Keratinocyte (primary cell): ENCODE data around the gene CLRN3. TPM values are rescaled to one million over a fixed set of nuclear protein-coding genes. Genes with fewer than 3 reads are reported as not detected.

ENCODE experiments used
- DNase-seq: peaks from one replicate; pipeline ENCODE4 v3.0.0-alpha.2; 2011; ENCODE audit warnings: low read depth, missing footprints, low spot score
- FAIRE-seq: peaks from 2 replicates; lab custom pipeline; 2011; peaks lifted over from hg19 to GRCh38; lab: Jason Lieb, UNC
- H2AFZ ChIP-seq: 2 replicates; pipeline ENCODE4 v1.6.0; 2012; ENCODE audit warnings: low read length, control low read depth, inconsistent platforms; ENCODE audit not compliant: control insufficient read depth
- H3K27ac ChIP-seq: 2 replicates; pipeline ENCODE4 v1.5.1; 2011; ENCODE audit warnings: low read length; ENCODE audit not compliant: control insufficient read depth, insufficient read depth
- H3K27me3 ChIP-seq: 3 replicates; pipeline ENCODE4 v1.6.0; 2011; ENCODE audit warnings: low read length; ENCODE audit not compliant: control insufficient read depth, insufficient read depth; ENCODE audit errors: extremely low read depth
- H3K36me3 ChIP-seq, 2 experiments: 2 replicates in 1 of 2; 3 replicates in 1 of 2; pipeline ENCODE4 v1.5.1; 2011; ENCODE audit warnings: low read length in 2 of 2, mild to moderate bottlenecking in 1 of 2; ENCODE audit not compliant: control insufficient read depth in 2 of 2, insufficient read depth in 2 of 2; ENCODE audit errors: extremely low read depth in 1 of 2
- H3K4me1 ChIP-seq: 3 replicates; pipeline ENCODE4 v1.5.1; 2011; ENCODE audit warnings: low read length; ENCODE audit not compliant: control insufficient read depth, insufficient read depth; ENCODE audit errors: extremely low read depth
- H3K4me2 ChIP-seq: 3 replicates; pipeline ENCODE4 v1.6.0; 2011; ENCODE audit warnings: low read depth, low read length; ENCODE audit not compliant: control insufficient read depth, insufficient read depth; ENCODE audit errors: extremely low read depth
- H3K4me3 ChIP-seq, 3 experiments: fragments of 200-600 bp in 1 of 3; sonication (generic) in 1 of 3; 2 replicates in 2 of 3; 3 replicates in 1 of 3; pipeline ENCODE4 v1.5.1; 2011 to 2016; ENCODE audit warnings: low read length in 3 of 3, mild to moderate bottlenecking in 3 of 3, control low read depth in 2 of 3, inconsistent platforms in 1 of 3, low read depth in 1 of 3, mixed read lengths in 1 of 3, mixed run types in 1 of 3, moderate library complexity in 1 of 3; ENCODE audit not compliant: control insufficient read depth in 2 of 3, insufficient read depth in 2 of 3; ENCODE audit errors: extremely low read depth in 1 of 3
- H3K79me2 ChIP-seq: 2 replicates; pipeline ENCODE4 v1.6.0; 2012; ENCODE audit warnings: low read length; ENCODE audit not compliant: control insufficient read depth, insufficient read depth
- H3K9ac ChIP-seq: 3 replicates; pipeline ENCODE4 v1.6.0; 2011; ENCODE audit warnings: low read length; ENCODE audit not compliant: control insufficient read depth, insufficient read depth; ENCODE audit errors: extremely low read depth
- H3K9me1 ChIP-seq: 3 replicates; pipeline ENCODE4 v1.6.0; 2011; ENCODE audit warnings: low read length; ENCODE audit not compliant: control insufficient read depth, insufficient read depth; ENCODE audit errors: extremely low read depth
- H3K9me3 ChIP-seq: 2 replicates; pipeline ENCODE4 v1.5.1; 2012; ENCODE audit warnings: low read depth, low read length; ENCODE audit not compliant: control insufficient read depth
- H4K20me1 ChIP-seq: 3 replicates; pipeline ENCODE4 v1.6.0; 2011; ENCODE audit warnings: low read length; ENCODE audit not compliant: control insufficient read depth, insufficient read depth; ENCODE audit errors: extremely low read depth
- EZH2 ChIP-seq: IDR thresholded peaks from one replicate; pipeline ENCODE4 v1.6.1; 2012; ENCODE audit warnings: inconsistent platforms, mild to moderate bottlenecking, low read length, moderate library complexity
- dilution Hi-C: fragments of 300-500 bp; cut with MboI; formaldehyde crosslinking; loops from one replicate; pipeline ENCODE4 v1.7.0; 2020; ENCODE audit warnings: low sequenced_read_pairs; ENCODE audit not compliant: extremely low pct_ligation_motif_present
- polyA plus RNA-seq, 5 experiments: library from polyadenylated mRNA; depleted of rRNA in 3 of 5; stranded (reverse) in 3 of 5; stranded (forward) in 1 of 5; unstranded in 1 of 5; fragments of >200 nt; gene quantifications; 1 replicate in 1 of 5; 2 replicates in 3 of 5; 3 replicates in 1 of 5; pipeline versions ENCODE4 v1.2.1 to v1.2.3, GENCODE V29; 2011 to 2012; ENCODE audit warnings: missing spikeins in 2 of 5, low read depth in 1 of 5, low replicate concordance in 1 of 5
- TF ChIP-seq, protein P1 (sequence below), 3 experiments: IDR thresholded peaks in 1 of 3; conservative IDR thresholded peaks in 1 of 3; optimal IDR thresholded peaks in 1 of 3; 2 replicates in 2 of 3; 3 replicates in 1 of 3; pipeline versions ENCODE3 to v1.5.1; 2011; ENCODE audit warnings: low read length in 3 of 3, mild to moderate bottlenecking in 3 of 3, moderate library complexity in 2 of 3, control low read depth in 1 of 3, inconsistent platforms in 1 of 3; ENCODE audit not compliant: insufficient read depth in 2 of 3; ENCODE audit errors: extremely low read depth in 1 of 3

The CLRN3 gene
- polyA plus RNA-seq, 1 donor (not counting 4 experiments of a cell fraction or from before 2014, with no cell fraction given), result not detected

DNA sequence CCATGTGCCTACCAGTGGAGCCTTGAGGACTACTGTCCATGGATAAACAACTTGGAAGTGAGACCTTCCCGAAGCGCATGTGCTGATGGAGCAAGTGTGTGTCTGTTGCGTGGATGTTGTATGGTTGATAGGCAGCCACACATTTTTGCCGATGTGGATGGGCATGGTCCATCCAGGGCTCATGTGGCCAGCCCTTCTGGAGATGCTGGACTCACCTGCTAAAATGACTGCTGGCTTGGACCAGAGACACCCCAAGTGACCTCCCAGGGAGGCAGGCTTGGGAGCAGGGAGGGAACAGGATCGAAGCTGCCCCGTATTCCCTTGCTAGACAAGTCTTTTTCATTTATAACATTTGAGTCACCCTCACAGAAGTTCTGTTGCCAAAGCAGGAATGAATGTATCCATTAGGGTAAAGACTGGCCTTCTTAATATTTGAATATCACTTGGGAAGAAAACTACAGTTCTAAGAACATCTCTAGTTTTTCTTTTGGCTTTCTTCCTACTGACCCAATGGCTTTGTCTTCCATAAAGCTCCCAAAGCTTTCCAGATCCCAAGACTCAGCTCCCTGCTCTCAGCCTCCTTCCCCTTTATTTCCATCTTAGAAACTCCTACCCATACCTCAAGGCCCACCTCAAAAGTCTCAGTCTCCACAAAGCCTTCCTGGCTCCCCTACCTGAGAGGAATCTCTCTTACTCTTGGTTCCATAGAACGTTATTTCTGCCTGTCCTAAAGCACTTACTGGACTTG is 17.1 kb upstream of the CLRN3 start:
- H3K27me3 ChIP-seq, result peaks cover 30% of the 10 kb centered on the region
- H3K4me2 ChIP-seq, result no peak overlapping the region
- H3K9me1 ChIP-seq, result no peaks in the 10 kb centered on the region
- no peaks in the 10 kb centered on the region for H3K36me3 ChIP-seq
- H3K4me1 ChIP-seq, result no peaks in the 10 kb centered on the region
- no peaks in the 10 kb centered on the region for H4K20me1 ChIP-seq
- no peak overlapping the region for H2AFZ ChIP-seq
- TF ChIP-seq EZH2, result no peak
- TF ChIP-seq, protein P1, sequence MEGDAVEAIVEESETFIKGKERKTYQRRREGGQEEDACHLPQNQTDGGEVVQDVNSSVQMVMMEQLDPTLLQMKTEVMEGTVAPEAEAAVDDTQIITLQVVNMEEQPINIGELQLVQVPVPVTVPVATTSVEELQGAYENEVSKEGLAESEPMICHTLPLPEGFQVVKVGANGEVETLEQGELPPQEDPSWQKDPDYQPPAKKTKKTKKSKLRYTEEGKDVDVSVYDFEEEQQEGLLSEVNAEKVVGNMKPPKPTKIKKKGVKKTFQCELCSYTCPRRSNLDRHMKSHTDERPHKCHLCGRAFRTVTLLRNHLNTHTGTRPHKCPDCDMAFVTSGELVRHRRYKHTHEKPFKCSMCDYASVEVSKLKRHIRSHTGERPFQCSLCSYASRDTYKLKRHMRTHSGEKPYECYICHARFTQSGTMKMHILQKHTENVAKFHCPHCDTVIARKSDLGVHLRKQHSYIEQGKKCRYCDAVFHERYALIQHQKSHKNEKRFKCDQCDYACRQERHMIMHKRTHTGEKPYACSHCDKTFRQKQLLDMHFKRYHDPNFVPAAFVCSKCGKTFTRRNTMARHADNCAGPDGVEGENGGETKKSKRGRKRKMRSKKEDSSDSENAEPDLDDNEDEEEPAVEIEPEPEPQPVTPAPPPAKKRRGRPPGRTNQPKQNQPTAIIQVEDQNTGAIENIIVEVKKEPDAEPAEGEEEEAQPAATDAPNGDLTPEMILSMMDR (optimal IDR thresholded peaks at IDR 0.05 in 1 of 3, IDR thresholded peaks at IDR 0.05 in 1 of 3, conservative IDR thresholded peaks at IDR 0.05 in 1 of 3; ENCODE audit: extremely low read depth in 1 of 3, insufficient read depth in 2 of 3, low read length in 3 of 3), result no peak
- H3K9ac ChIP-seq, result no peak overlapping the region
- dilution Hi-C loops, result no loop called here
- H3K27ac ChIP-seq, result no peak overlapping the region
- no peaks in the 10 kb centered on the region for H3K9me3 ChIP-seq
- no peak overlapping the region for H3K4me3 ChIP-seq
- no peaks in the 10 kb centered on the region for H3K79me2 ChIP-seq
- FAIRE-seq (no peak), DNase-seq (no peak)

DNA sequence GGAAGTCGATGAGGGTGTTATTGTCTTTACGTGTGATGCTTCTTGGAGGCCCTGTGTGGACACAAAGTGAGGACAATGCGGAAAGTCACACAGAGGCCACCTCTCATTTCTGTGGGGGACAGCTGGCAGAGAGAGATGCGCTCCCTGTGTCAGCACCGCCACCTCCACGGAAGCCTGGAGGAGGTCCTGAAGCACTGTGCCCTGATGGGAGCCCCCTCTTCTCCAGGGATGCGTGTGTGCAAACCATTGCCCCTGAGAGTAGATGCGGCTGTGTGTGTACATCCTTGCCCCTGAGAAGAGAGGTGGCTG is 16.2 kb upstream of the CLRN3 start:
- Histone ChIP-seq H3K27ac (no peak overlapping the region), H3K4me3 (no peak overlapping the region), H2AFZ (no peak overlapping the region), H3K79me2 (no peaks in the 10 kb centered on the region), H3K36me3 (no peaks in the 10 kb centered on the region), H3K9ac (no peak overlapping the region), H3K9me3 (no peaks in the 10 kb centered on the region), H4K20me1 (no peaks in the 10 kb centered on the region), H3K4me1 (no peaks in the 10 kb centered on the region), H3K27me3 (peaks cover 35% of the 10 kb centered on the region), H3K4me2 (no peak overlapping the region), H3K9me1 (no peaks in the 10 kb centered on the region)
- TF ChIP-seq EZH2, result no peak
- TF ChIP-seq, protein P1 (optimal IDR thresholded peaks at IDR 0.05 in 1 of 3, IDR thresholded peaks at IDR 0.05 in 1 of 3, conservative IDR thresholded peaks at IDR 0.05 in 1 of 3; ENCODE audit: extremely low read depth in 1 of 3, insufficient read depth in 2 of 3, low read length in 3 of 3), result no peak
- FAIRE-seq (no peak), DNase-seq (no peak)
- dilution Hi-C loops, result no loop called here
